Measurements from ENCODE around the gene DIP2C. TPM values are rescaled to one million over a fixed set of nuclear protein-coding genes. Genes with fewer than 3 reads are reported as not detected.

DIP2C gene
- total RNA-seq, 2 donors from 2014 or later, result 21.1 to 23.8 TPM

GRCh38 chr10:541750-542371 is 147.6 kb downstream of the DIP2C start:
- peaks cover 0 to 19% of the 10 kb centered on the region in 2 donors for H3K4me1 ChIP-seq
- H3K27ac ChIP-seq, result no peak overlapping the region
- no peaks in the 10 kb centered on the region for H3K36me3 ChIP-seq
- no peak for DNase-seq (ENCODE audit: low spot score)
- H3K4me3 ChIP-seq, result no peak overlapping the region
- no peaks in the 10 kb centered on the region for H3K9me3 ChIP-seq
- TF ChIP-seq CTCF (IDR thresholded peaks at IDR 0.05), result no peak
- no peaks in the 10 kb centered on the region for H3K27me3 ChIP-seq

GRCh38 chr10:541041-541440 is 148.4 kb downstream of the DIP2C start:
- Histone ChIP-seq H3K9me3 (no peaks in the 10 kb centered on the region), H3K36me3 (no peaks in the 10 kb centered on the region)
- TF ChIP-seq CTCF (IDR thresholded peaks at IDR 0.05), result no peak

GRCh38 chr10:538895-539294 is 150.6 kb downstream of the DIP2C start:
- no peak for DNase-seq (ENCODE audit: low spot score)
- no peak for TF ChIP-seq CTCF (IDR thresholded peaks at IDR 0.05)
- Histone ChIP-seq H3K4me1 (peaks cover 0 to 24% of the 10 kb centered on the region in 2 donors), H3K9me3 (no peaks in the 10 kb centered on the region), H3K4me3 (no peak overlapping the region), H3K36me3 (no peaks in the 10 kb centered on the region), H3K27ac (no peak overlapping the region), H3K27me3 (no peaks in the 10 kb centered on the region)

More at GRCh38 chr10:541041-541440, 148.4 kb downstream of the DIP2C start:
- no peaks in the 10 kb centered on the region for H3K27me3 ChIP-seq
- H3K27ac ChIP-seq, result no peak overlapping the region
- H3K4me1 ChIP-seq, result peaks cover 0 to 24% of the 10 kb centered on the region in 2 donors
- DNase-seq (ENCODE audit: low spot score), result no peak
- H3K4me3 ChIP-seq, result no peak overlapping the region

- Histone ChIP-seq H3K27me3 (no peaks in the 10 kb centered on the region), H3K9me3 (no peaks in the 10 kb centered on the region), H3K36me3 (no peaks in the 10 kb centered on the region), H3K4me3 (no peak overlapping the region), H3K4me1 (peaks cover 0 to 16% of the 10 kb centered on the region in 2 donors), H3K27ac (no peak overlapping the region)
- no peak for DNase-seq (ENCODE audit: low spot score)
- TF ChIP-seq CTCF (IDR thresholded peaks at IDR 0.05), result no peak
These were observed 152.5 kb downstream of the DIP2C start for GRCh38 chr10:536935-537334.

GRCh38 chr10:536371-536925 is 153.0 kb downstream of the DIP2C start:
- Histone ChIP-seq H3K4me3 (no peak overlapping the region), H3K9me3 (no peaks in the 10 kb centered on the region), H3K27ac (no peak overlapping the region), H3K27me3 (no peaks in the 10 kb centered on the region), H3K4me1 (peaks cover 0 to 11% of the 10 kb centered on the region in 2 donors), H3K36me3 (no peaks in the 10 kb centered on the region)
- no peak for TF ChIP-seq CTCF (IDR thresholded peaks at IDR 0.05)
- DNase-seq (ENCODE audit: low spot score), result no peak

GRCh38 chr10:535952-536351 is 153.5 kb downstream of the DIP2C start:
- H3K27ac ChIP-seq, result no peak overlapping the region

More at GRCh38 chr10:535952-536351, 153.5 kb downstream of the DIP2C start:
- Histone ChIP-seq H3K27me3 (no peaks in the 10 kb centered on the region), H3K4me1 (peaks cover 0 to 10% of the 10 kb centered on the region in 2 donors), H3K36me3 (no peaks in the 10 kb centered on the region), H3K4me3 (no peak overlapping the region), H3K9me3 (no peaks in the 10 kb centered on the region)
- DNase-seq (ENCODE audit: low spot score), result no peak
- TF ChIP-seq CTCF (IDR thresholded peaks at IDR 0.05), result no peak
